ENCODE measurements around the gene NR3C2.

NR3C2 gene

GRCh38 chr4:148263802-148264201 is 178.4 kb downstream of the NR3C2 start:
- Histone ChIP-seq H2AFZ (ENCODE audit: low read depth, low read length) (no peak overlapping the region), H3K79me2 (ENCODE audit: insufficient read depth, low read length) (no peaks in the 10 kb centered on the region), H3K36me3 (ENCODE audit: insufficient read depth, low read length) (no peaks in the 10 kb centered on the region), H3K4me3 (ENCODE audit: low read depth in 1 of 2, low read length in 2 of 2) (no peak overlapping the region), H3K4me1 (ENCODE audit: insufficient read depth, low read length) (no peaks in the 10 kb centered on the region), H3K27me3 (ENCODE audit: insufficient read depth, low read length, poor library complexity) (no peaks in the 10 kb centered on the region), H3K9me3 (ENCODE audit: insufficient read depth, low read length, severe bottlenecking) (no peaks in the 10 kb centered on the region), H3K4me2 (ENCODE audit: insufficient read depth, low read length) (no peak overlapping the region), H3K9ac (ENCODE audit: low read depth, low read length) (no peak overlapping the region), H4K20me1 (ENCODE audit: insufficient read depth, low read length) (no peaks in the 10 kb centered on the region), H3K27ac (ENCODE audit: low read length) (no peak overlapping the region)
- TF ChIP-seq EZH2 (IDR thresholded peaks at IDR 0.05; ENCODE audit: borderline replicate concordance, low read depth, low read length, severe bottlenecking) (no peak), CTCF (IDR thresholded peaks at IDR 0.05; ENCODE audit: borderline replicate concordance, extremely low read depth, low read length, poor library complexity, severe bottlenecking) (no peak)
- DNase-seq = no peak
- no peak for ATAC-seq (ENCODE audit: insufficient read depth, low read depth)

GRCh38 chr4:148263127-148263526 is 179.1 kb downstream of the NR3C2 start:
- no peaks in the 10 kb centered on the region for H3K4me1 ChIP-seq (ENCODE audit: insufficient read depth, low read length)
- no peak overlapping the region for H3K4me2 ChIP-seq (ENCODE audit: insufficient read depth, low read length)
- no peaks in the 10 kb centered on the region for H3K36me3 ChIP-seq (ENCODE audit: insufficient read depth, low read length)
- no peaks in the 10 kb centered on the region for H3K27me3 ChIP-seq (ENCODE audit: insufficient read depth, low read length, poor library complexity)
- H4K20me1 ChIP-seq (ENCODE audit: insufficient read depth, low read length) = no peaks in the 10 kb centered on the region
- no peak overlapping the region for H3K4me3 ChIP-seq (ENCODE audit: low read depth in 1 of 2, low read length in 2 of 2)
- no peaks in the 10 kb centered on the region for H3K79me2 ChIP-seq (ENCODE audit: insufficient read depth, low read length)
- ATAC-seq (ENCODE audit: insufficient read depth, low read depth) = no peak
- TF ChIP-seq CTCF (IDR thresholded peaks at IDR 0.05; ENCODE audit: borderline replicate concordance, extremely low read depth, low read length, poor library complexity, severe bottlenecking) (no peak), EZH2 (IDR thresholded peaks at IDR 0.05; ENCODE audit: borderline replicate concordance, low read depth, low read length, severe bottlenecking) (no peak)
- H3K27ac ChIP-seq (ENCODE audit: low read length) = no peak overlapping the region
- no peak for DNase-seq
- no peaks in the 10 kb centered on the region for H3K9me3 ChIP-seq (ENCODE audit: insufficient read depth, low read length, severe bottlenecking)
- no peak overlapping the region for H3K9ac ChIP-seq (ENCODE audit: low read depth, low read length)
- H2AFZ ChIP-seq (ENCODE audit: low read depth, low read length) = no peak overlapping the region

GRCh38 chr4:148261848-148262247 is 180.4 kb downstream of the NR3C2 start:
- H3K4me1 ChIP-seq (ENCODE audit: insufficient read depth, low read length) = no peaks in the 10 kb centered on the region
- H3K36me3 ChIP-seq (ENCODE audit: insufficient read depth, low read length) = no peaks in the 10 kb centered on the region
- no peaks in the 10 kb centered on the region for H3K27me3 ChIP-seq (ENCODE audit: insufficient read depth, low read length, poor library complexity)
- TF ChIP-seq CTCF (IDR thresholded peaks at IDR 0.05; ENCODE audit: borderline replicate concordance, extremely low read depth, low read length, poor library complexity, severe bottlenecking) = no peak
- no peak for TF ChIP-seq EZH2 (IDR thresholded peaks at IDR 0.05; ENCODE audit: borderline replicate concordance, low read depth, low read length, severe bottlenecking)
- no peak overlapping the region for H2AFZ ChIP-seq (ENCODE audit: low read depth, low read length)
- DNase-seq (no peak), ATAC-seq (ENCODE audit: insufficient read depth, low read depth) (no peak)
- H4K20me1 ChIP-seq (ENCODE audit: insufficient read depth, low read length) = no peaks in the 10 kb centered on the region
- H3K4me3 ChIP-seq (ENCODE audit: low read depth in 1 of 2, low read length in 2 of 2) = no peak overlapping the region
- H3K4me2 ChIP-seq (ENCODE audit: insufficient read depth, low read length) = no peak overlapping the region
- no peaks in the 10 kb centered on the region for H3K9me3 ChIP-seq (ENCODE audit: insufficient read depth, low read length, severe bottlenecking)
- H3K27ac ChIP-seq (ENCODE audit: low read length) = no peak overlapping the region
- no peaks in the 10 kb centered on the region for H3K79me2 ChIP-seq (ENCODE audit: insufficient read depth, low read length)
- no peak overlapping the region for H3K9ac ChIP-seq (ENCODE audit: low read depth, low read length)

GRCh38 chr4:148259841-148260240 is 182.4 kb downstream of the NR3C2 start:
- H3K9ac ChIP-seq (ENCODE audit: low read depth, low read length) = no peak overlapping the region
- TF ChIP-seq CTCF (IDR thresholded peaks at IDR 0.05; ENCODE audit: borderline replicate concordance, extremely low read depth, low read length, poor library complexity, severe bottlenecking) (no peak), EZH2 (IDR thresholded peaks at IDR 0.05; ENCODE audit: borderline replicate concordance, low read depth, low read length, severe bottlenecking) (no peak)
- ATAC-seq (ENCODE audit: insufficient read depth, low read depth) = no peak

More at GRCh38 chr4:148259841-148260240, 182.4 kb downstream of the NR3C2 start:
- no peak overlapping the region for H3K4me3 ChIP-seq (ENCODE audit: low read depth in 1 of 2, low read length in 2 of 2)
- no peak overlapping the region for H3K27ac ChIP-seq (ENCODE audit: low read length)
- no peaks in the 10 kb centered on the region for H4K20me1 ChIP-seq (ENCODE audit: insufficient read depth, low read length)
- no peak overlapping the region for H2AFZ ChIP-seq (ENCODE audit: low read depth, low read length)
- no peak for DNase-seq
- no peaks in the 10 kb centered on the region for H3K4me1 ChIP-seq (ENCODE audit: insufficient read depth, low read length)
- H3K9me3 ChIP-seq (ENCODE audit: insufficient read depth, low read length, severe bottlenecking) = no peaks in the 10 kb centered on the region
- no peak overlapping the region for H3K4me2 ChIP-seq (ENCODE audit: insufficient read depth, low read length)
- no peaks in the 10 kb centered on the region for H3K36me3 ChIP-seq (ENCODE audit: insufficient read depth, low read length)
- H3K79me2 ChIP-seq (ENCODE audit: insufficient read depth, low read length) = no peaks in the 10 kb centered on the region
- H3K27me3 ChIP-seq (ENCODE audit: insufficient read depth, low read length, poor library complexity) = no peaks in the 10 kb centered on the region
